H1 (cell line): ENCODE measurements around the gene ADPRS. TPM values are rescaled to one million over a fixed set of nuclear protein-coding genes. Genes with fewer than 3 reads are reported as not detected.

Source experiments
- CTCF ChIA-PET: fragments of 300-600 bp; sonication (Branson Sonifier 250); formaldehyde crosslinking; loops from one replicate; lab custom pipeline; 2021; ENCODE audit not compliant: partially characterized antibody; lab: Charles Lee
- POLR2A ChIA-PET: fragments of 300-600 bp; sonication (Branson Sonifier 250); formaldehyde crosslinking; loops from one replicate; lab custom pipeline; 2021; ENCODE audit warnings: inconsistent platforms; ENCODE audit not compliant: partially characterized antibody; lab: Charles Lee
- DNase-seq, 2 experiments: peaks; one replicate each; pipeline versions ENCODE4 v3.0.0 to v3.0.0-alpha.2; 2010 to 2022; ENCODE audit warnings: low spot score in 2 of 2, low read depth in 1 of 2, mixed read lengths in 1 of 2
- FAIRE-seq: peaks from 2 replicates; lab custom pipeline; 2011; peaks lifted over from hg19 to GRCh38; lab: Jason Lieb, UNC
- H2AFZ ChIP-seq: 2 replicates; pipeline ENCODE4 v1.8.1; 2012; ENCODE audit warnings: low read length, inconsistent platforms
- H2AK5ac ChIP-seq: 2 replicates; pipeline ENCODE4 v1.6.1; 2013; ENCODE audit warnings: low read depth, low read length
- H2BK120ac ChIP-seq: replicated peaks from 2 replicates; pipeline ENCODE3; 2013; ENCODE audit warnings: low read depth, low read length, inconsistent platforms
- H2BK12ac ChIP-seq: 2 replicates; pipeline ENCODE4 v1.6.1; 2013; ENCODE audit warnings: low read depth, low read length
- H2BK15ac ChIP-seq: 2 replicates; pipeline ENCODE4 v1.6.1; 2013; ENCODE audit warnings: low read length
- H2BK20ac ChIP-seq: 2 replicates; pipeline ENCODE4 v1.6.1; 2013; ENCODE audit warnings: low read length
- H2BK5ac ChIP-seq: 2 replicates; pipeline ENCODE4 v1.6.1; 2013; ENCODE audit warnings: low read depth, low read length
- H3K14ac ChIP-seq: 2 replicates; pipeline ENCODE4 v1.6.1; 2013; ENCODE audit warnings: inconsistent platforms; ENCODE audit not compliant: insufficient read length
- H3K18ac ChIP-seq: 2 replicates; pipeline ENCODE4 v1.6.1; 2013; ENCODE audit warnings: low read length; ENCODE audit errors: extremely low read depth
- H3K23ac ChIP-seq: 2 replicates; pipeline ENCODE4 v1.6.1; 2013; ENCODE audit warnings: inconsistent platforms; ENCODE audit not compliant: insufficient read length
- H3K23me2 ChIP-seq: 2 replicates; pipeline ENCODE4 v1.6.1; 2013; ENCODE audit warnings: low read depth, low read length
- H3K27ac ChIP-seq: 2 replicates; pipeline ENCODE4 v1.6.1; 2011; ENCODE audit warnings: low read depth, low read length, inconsistent platforms
- H3K27me3 ChIP-seq, 4 experiments: replicated peaks in 1 of 4; 1 replicate in 1 of 4; 2 replicates in 3 of 4; pipeline versions ENCODE4 v1.6.1 to v1.8.1; 2011 to 2013; ENCODE audit warnings: low read length in 3 of 4, mild to moderate bottlenecking in 3 of 4, inconsistent platforms in 2 of 4, mixed read lengths in 2 of 4, moderate library complexity in 1 of 4; ENCODE audit not compliant: control insufficient read depth in 3 of 4, insufficient read depth in 3 of 4; ENCODE audit errors: extremely low read depth in 1 of 4
- H3K36me3 ChIP-seq, 4 experiments: 2 replicates each; pipeline versions ENCODE4 v1.6.1 to v1.8.1; 2011 to 2013; ENCODE audit warnings: mild to moderate bottlenecking in 4 of 4, low read length in 3 of 4, moderate library complexity in 2 of 4, control low read depth in 1 of 4, inconsistent platforms in 1 of 4; ENCODE audit not compliant: insufficient read depth in 4 of 4, control insufficient read depth in 2 of 4
- H3K4ac ChIP-seq: replicated peaks from 2 replicates; pipeline ENCODE3; 2013; ENCODE audit warnings: low read length, low read depth, mixed read lengths, inconsistent platforms; ENCODE audit not compliant: insufficient read length
- H3K4me1 ChIP-seq, 4 experiments: replicated peaks in 1 of 4; 1 replicate in 1 of 4; 2 replicates in 3 of 4; pipeline versions ENCODE4 v1.6.1 to v1.8.1; 2011 to 2013; ENCODE audit warnings: low read length in 3 of 4, inconsistent platforms in 2 of 4, mixed read lengths in 1 of 4; ENCODE audit not compliant: insufficient read depth in 4 of 4, control insufficient read depth in 3 of 4
- H3K4me2 ChIP-seq, 2 experiments: 2 replicates each; pipeline versions ENCODE4 v1.6.1 to v1.8.1; 2011 to 2013; ENCODE audit warnings: low read depth in 2 of 2, low read length in 2 of 2, control low read depth in 1 of 2, inconsistent platforms in 1 of 2, mild to moderate bottlenecking in 1 of 2; ENCODE audit not compliant: insufficient read depth in 1 of 2
- H3K4me3 ChIP-seq, 4 experiments: fragments of 200-600, 300-600 bp in 1 of 4; sonication (generic), shearing (Covaris generic), sonication (Bioruptor Twin) in 1 of 4; 2 replicates each; pipeline versions ENCODE4 v1.5.1 to v1.8.1; 2011 to 2016; ENCODE audit warnings: low read length in 4 of 4, low read depth in 3 of 4, control low read depth in 2 of 4, inconsistent platforms in 2 of 4, mild to moderate bottlenecking in 2 of 4, mixed read lengths in 1 of 4, moderate library complexity in 1 of 4; ENCODE audit not compliant: insufficient read depth in 2 of 4; ENCODE audit errors: extremely low read depth in 1 of 4
- H3K56ac ChIP-seq: replicated peaks from 2 replicates; pipeline ENCODE3; 2013; ENCODE audit warnings: low read depth, mild to moderate bottlenecking, mixed read lengths, low read length, inconsistent platforms; ENCODE audit not compliant: insufficient read length
- H3K79me1 ChIP-seq: 2 replicates; pipeline ENCODE4 v1.6.1; 2013; ENCODE audit warnings: low read depth, low read length, control low read depth
- H3K79me2 ChIP-seq, 2 experiments: 2 replicates each; pipeline versions ENCODE4 v1.6.1 to v1.8.1; 2012 to 2013; ENCODE audit warnings: low read length in 2 of 2, mild to moderate bottlenecking in 2 of 2, inconsistent platforms in 1 of 2; ENCODE audit not compliant: insufficient read depth in 2 of 2, control insufficient read depth in 1 of 2
- H3K9ac ChIP-seq, 4 experiments: replicated peaks in 1 of 4; 1 replicate in 1 of 4; 2 replicates in 3 of 4; pipeline versions ENCODE4 v1.6.1 to v1.8.1; 2011 to 2013; ENCODE audit warnings: low read depth in 3 of 4, low read length in 3 of 4, control low read depth in 2 of 4, mild to moderate bottlenecking in 2 of 4, moderate library complexity in 2 of 4, inconsistent platforms in 1 of 4; ENCODE audit errors: extremely low read depth in 1 of 4
- H3K9me3 ChIP-seq, 2 experiments: 2 replicates each; pipeline versions ENCODE4 v1.6.1 to v1.8.1; 2012 to 2013; ENCODE audit warnings: mild to moderate bottlenecking in 2 of 2, moderate library complexity in 2 of 2, control low read depth in 1 of 2, inconsistent platforms in 1 of 2, low read depth in 1 of 2, low read length in 1 of 2, mixed read lengths in 1 of 2; ENCODE audit not compliant: insufficient read depth in 2 of 2
- H4K20me1 ChIP-seq, 2 experiments: replicated peaks in 1 of 2; 2 replicates each; pipeline versions ENCODE3 to v1.8.1; 2011 to 2013; ENCODE audit warnings: inconsistent platforms in 2 of 2, low read length in 2 of 2, mild to moderate bottlenecking in 1 of 2; ENCODE audit not compliant: insufficient read depth in 2 of 2, control insufficient read depth in 1 of 2
- H4K5ac ChIP-seq: 2 replicates; pipeline ENCODE4 v1.6.1; 2013; ENCODE audit warnings: low read length, low read depth, mixed read lengths, inconsistent platforms; ENCODE audit not compliant: insufficient read length
- H4K8ac ChIP-seq: 2 replicates; pipeline ENCODE4 v1.8.0; 2013; ENCODE audit warnings: mild to moderate bottlenecking, moderate library complexity, low read length, inconsistent platforms; ENCODE audit not compliant: insufficient read depth; ENCODE audit errors: extremely low read depth
- H4K91ac ChIP-seq: replicated peaks from 2 replicates; pipeline ENCODE3; 2013; ENCODE audit warnings: low read length, mixed read lengths, inconsistent platforms; ENCODE audit not compliant: insufficient read length
- CBX8 ChIP-seq: fragments of 300-800, 300-1000 bp; sonication (generic); IDR thresholded peaks from 2 replicates; pipeline ENCODE4 v1.7.1; 2016; ENCODE audit warnings: low read depth, low read length, borderline replicate concordance
- CEBPB ChIP-seq: IDR thresholded peaks from 2 replicates; pipeline ENCODE4 v1.6.1; 2012; ENCODE audit warnings: low read depth, low read length
- CHD2 ChIP-seq: IDR thresholded peaks from 2 replicates; pipeline ENCODE4 v1.6.1; 2012; ENCODE audit warnings: low read length, improper control_type of control experiment
- GTF2F1 ChIP-seq: IDR thresholded peaks from 2 replicates; pipeline ENCODE4 v1.6.1; 2012; ENCODE audit warnings: low read depth, low read length, improper control_type of control experiment, borderline replicate concordance
- SIX5 ChIP-seq: IDR thresholded peaks from 2 replicates; pipeline ENCODE4 v1.6.1; 2011; ENCODE audit warnings: mild to moderate bottlenecking, low read depth, low read length
- SP2 ChIP-seq: IDR thresholded peaks from 2 replicates; pipeline ENCODE4 v1.6.1; 2012; ENCODE audit warnings: mild to moderate bottlenecking, low read length, inconsistent platforms
- SUZ12 ChIP-seq: fragments of 200-600 bp; sonication (generic); IDR thresholded peaks from 2 replicates; pipeline ENCODE4 v1.6.1; 2012; ENCODE audit warnings: mild to moderate bottlenecking, inconsistent platforms, low read length, moderate library complexity, mixed read lengths
- YY1 ChIP-seq: IDR thresholded peaks from 2 replicates; pipeline ENCODE4 v1.6.1; 2011; ENCODE audit warnings: low read depth, mild to moderate bottlenecking, low read length
- WGBS, 2 experiments: shearing (Covaris generic) in 1 of 2; methylation state at CpG; one replicate each; pipeline versions ENCODE4 v1.1.6 to v1.1.7; 2013 to 2015; ENCODE audit warnings: low lambda C conversion rate in 2 of 2, mixed read lengths in 2 of 2, inconsistent platforms in 1 of 2, low coverage in 1 of 2, missing lambda C conversion rate in 1 of 2; ENCODE audit not compliant: insufficient replicate concordance in 2 of 2, insufficient coverage in 1 of 2, insufficient read length in 1 of 2; ENCODE audit errors: extremely low coverage in 1 of 2, missing lambda C conversion rate in 1 of 2; 5-methylcytosine and 5-hydroxymethylcytosine counted together
- polyA plus RNA-seq, 7 experiments: library from polyadenylated mRNA; depleted of rRNA in 3 of 7; stranded (reverse) in 5 of 7; unstranded in 2 of 7; fragments of >200 nt in 5 of 7; fragments of 200-250 nt in 2 of 7; gene quantifications; 1 replicate in 5 of 7; 2 replicates in 1 of 7; 4 replicates in 1 of 7; pipeline versions ENCODE4 v1.2.1 to v1.2.3, GENCODE V29; 2011 to 2013; ENCODE audit warnings: missing spikeins in 2 of 7, mixed read lengths in 2 of 7
- total RNA-seq: library from RNA; stranded (reverse); fragmentation: NEBNext Ultra II Directional; extraction: Animal tissue kit (Norgen Biotek cat#: 25700); gene quantifications from 2 replicates; pipeline ENCODE4 v1.2.1, GENCODE V29; 2021

The ADPRS gene
- total and polyA plus RNA-seq, 2 of the 8 experiments (the other 6 are each of a cell fraction or from before 2014, with no cell fraction given) = 22.9 to 38.1 TPM

DNA sequence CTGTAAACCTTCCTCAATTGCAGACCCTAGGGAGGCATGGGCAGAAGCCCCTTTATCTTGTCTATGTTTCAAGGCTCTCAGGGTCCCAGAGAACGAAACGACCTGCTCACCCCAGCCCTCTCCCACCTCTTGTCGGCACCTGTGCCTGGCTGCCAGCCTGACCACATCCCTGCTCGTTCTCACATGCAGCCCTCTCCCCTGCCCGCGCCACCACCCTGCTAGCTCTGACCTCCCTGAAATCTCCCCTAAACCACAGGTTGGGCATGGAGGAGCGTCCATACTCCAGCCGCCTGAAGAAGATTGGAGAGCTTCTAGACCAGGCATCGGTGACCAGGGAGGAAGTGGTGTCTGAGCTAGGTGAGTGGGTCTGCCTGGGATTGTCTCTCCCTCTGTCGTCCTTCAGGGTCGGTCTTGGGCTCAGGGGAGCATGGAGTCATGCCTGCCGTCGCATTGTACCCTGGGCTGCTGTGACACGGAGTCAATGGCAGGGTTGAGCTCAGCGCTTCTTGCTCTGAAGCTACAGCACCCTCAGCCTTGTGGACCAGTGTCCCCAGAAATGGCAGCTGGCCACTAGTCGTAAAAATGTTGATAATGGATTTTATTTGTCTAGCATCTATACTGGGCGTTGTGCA lies 3.6 kb downstream of the ADPRS start:
- FAIRE-seq (no peak), DNase-seq (no peak)
- Histone ChIP-seq H4K8ac (no peak overlapping the region), H2BK5ac (no peak overlapping the region), H3K14ac (no peak overlapping the region), H3K4me1 (peaks cover 0 to 17% (median 14%) of the 10 kb centered on the region in 4 experiments; a peak in 5 of 7 replicates), H2BK20ac (no peak overlapping the region), H3K79me2 (peaks cover 0 to 15% of the 10 kb centered on the region in 2 experiments; a peak in 2 of 4 replicates), H4K20me1 (peaks cover 0 to 10% of the 10 kb centered on the region in 2 experiments), H2BK120ac (no peak overlapping the region), H3K36me3 (peaks cover 23 to 38% (median 33%) of the 10 kb centered on the region in 4 experiments), H4K5ac (no peak overlapping the region), H3K9ac (no peak overlapping the region), H3K9me3 (no peaks in the 10 kb centered on the region), H3K4me2 (no peak overlapping the region), H3K27me3 (no peaks in the 10 kb centered on the region), H3K23me2 (peaks cover 7% of the 10 kb centered on the region; the same call in 1 of the 2 replicates), H3K23ac (no peak overlapping the region), H2AFZ (no peak overlapping the region), H3K56ac (no peak overlapping the region), H3K79me1 (peaks cover 5% of the 10 kb centered on the region; the same call in 1 of the 2 replicates), H2BK12ac (no peak overlapping the region), H3K18ac (no peak overlapping the region), H2AK5ac (no peak overlapping the region), H4K91ac (no peak overlapping the region), H3K27ac (no peak overlapping the region), H3K4ac (no peak overlapping the region), H3K4me3 (no peak overlapping the region), H2BK15ac (no peak overlapping the region)
- CTCF ChIA-PET = interaction anchor here (1.2 to 32.6 kb wide), 4 partner anchors 45 to 70 kb away, joined by 3 to 738 read pairs (median 3); partner anchors contain the start of gene TRAPPC3
- 86% methylated on average over 17 of the region's 17 CpGs; no CpG with 5 or more reads in 1 of the 2 experiments for WGBS, 2 experiments
- POLR2A ChIA-PET = no interaction called here
- no peak for TF ChIP-seq SP2
- no peak for TF ChIP-seq GTF2F1
- TF ChIP-seq SUZ12 = no peak
- no peak for TF ChIP-seq YY1
- no peak for TF ChIP-seq CEBPB
- TF ChIP-seq CBX8 = no peak
- no peak for TF ChIP-seq SIX5
- TF ChIP-seq CHD2 = no peak
